ENCODE results near the gene PTPN9.

PTPN9 gene

DNA sequence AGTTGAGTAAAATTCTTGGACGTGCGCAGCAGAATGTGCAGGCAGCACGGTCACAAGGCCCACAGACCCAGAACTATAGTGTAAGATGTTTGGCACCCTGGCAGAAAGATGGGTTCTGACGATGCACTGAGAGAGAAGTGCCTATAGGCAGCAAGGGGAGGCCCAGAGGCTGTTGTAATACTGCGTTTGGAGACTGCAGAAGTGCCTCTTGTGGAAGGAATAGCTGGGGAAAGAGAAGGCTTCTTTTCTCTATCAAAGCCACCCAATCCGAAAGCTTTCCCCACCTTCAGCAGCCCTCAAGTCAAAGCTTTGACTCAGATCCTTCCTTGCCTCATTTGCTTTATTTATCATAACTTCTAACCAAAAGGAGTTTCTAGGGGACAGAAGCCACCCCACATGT, 122.4 kb downstream of the PTPN9 start:
- H3K4me3 ChIP-seq (ENCODE audit: low read length) = peak overlapping the region; percentile 86
- TF ChIP-seq CTCF (IDR thresholded peaks at IDR 0.05; ENCODE audit: insufficient read depth, low read depth, low read length, missing control alignments) = no peak
- peak; percentile 11 for DNase-seq (ENCODE audit: low read depth)

DNA sequence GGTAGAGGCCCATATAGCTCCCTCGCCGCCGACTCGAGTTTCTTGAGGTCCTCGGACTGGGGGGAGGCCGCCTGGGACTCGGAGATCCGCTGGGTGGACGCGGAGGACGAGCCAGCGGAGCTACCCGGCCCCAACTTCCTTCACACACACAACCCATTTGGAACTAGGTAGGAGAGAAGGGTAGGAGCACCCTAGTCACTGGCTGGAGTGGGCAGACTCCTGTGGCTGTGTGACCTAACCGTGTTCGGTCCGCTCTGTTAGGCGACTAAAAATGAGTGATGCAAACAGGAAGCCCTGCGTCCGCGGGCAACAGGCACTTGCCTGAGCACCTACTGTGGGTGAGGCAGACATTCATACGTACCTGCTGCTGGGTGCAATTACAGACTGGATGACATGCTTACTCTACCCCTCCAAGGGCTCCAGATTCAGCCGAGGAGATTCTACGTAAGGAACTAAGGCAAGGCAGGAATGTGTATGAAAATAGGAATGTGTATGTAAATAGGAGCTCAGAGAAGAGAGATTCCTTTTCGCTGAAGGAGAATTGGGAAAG, 123.1 kb downstream of the PTPN9 start:
- DNase-seq (ENCODE audit: low read depth) = peak; percentile 84
- no peak for TF ChIP-seq CTCF (IDR thresholded peaks at IDR 0.05; ENCODE audit: insufficient read depth, low read depth, low read length, missing control alignments)
- H3K4me3 ChIP-seq (ENCODE audit: low read length) = peak overlapping the region; percentile 86

GRCh38 chr15:75455424-75455981, 123.6 kb downstream of the PTPN9 start:
- TF ChIP-seq CTCF (IDR thresholded peaks at IDR 0.05; ENCODE audit: insufficient read depth, low read depth, low read length, missing control alignments) = no peak
- peak overlapping the region; percentile 86 for H3K4me3 ChIP-seq (ENCODE audit: low read length)
- peak; percentile 88 for DNase-seq (ENCODE audit: low read depth)

DNA sequence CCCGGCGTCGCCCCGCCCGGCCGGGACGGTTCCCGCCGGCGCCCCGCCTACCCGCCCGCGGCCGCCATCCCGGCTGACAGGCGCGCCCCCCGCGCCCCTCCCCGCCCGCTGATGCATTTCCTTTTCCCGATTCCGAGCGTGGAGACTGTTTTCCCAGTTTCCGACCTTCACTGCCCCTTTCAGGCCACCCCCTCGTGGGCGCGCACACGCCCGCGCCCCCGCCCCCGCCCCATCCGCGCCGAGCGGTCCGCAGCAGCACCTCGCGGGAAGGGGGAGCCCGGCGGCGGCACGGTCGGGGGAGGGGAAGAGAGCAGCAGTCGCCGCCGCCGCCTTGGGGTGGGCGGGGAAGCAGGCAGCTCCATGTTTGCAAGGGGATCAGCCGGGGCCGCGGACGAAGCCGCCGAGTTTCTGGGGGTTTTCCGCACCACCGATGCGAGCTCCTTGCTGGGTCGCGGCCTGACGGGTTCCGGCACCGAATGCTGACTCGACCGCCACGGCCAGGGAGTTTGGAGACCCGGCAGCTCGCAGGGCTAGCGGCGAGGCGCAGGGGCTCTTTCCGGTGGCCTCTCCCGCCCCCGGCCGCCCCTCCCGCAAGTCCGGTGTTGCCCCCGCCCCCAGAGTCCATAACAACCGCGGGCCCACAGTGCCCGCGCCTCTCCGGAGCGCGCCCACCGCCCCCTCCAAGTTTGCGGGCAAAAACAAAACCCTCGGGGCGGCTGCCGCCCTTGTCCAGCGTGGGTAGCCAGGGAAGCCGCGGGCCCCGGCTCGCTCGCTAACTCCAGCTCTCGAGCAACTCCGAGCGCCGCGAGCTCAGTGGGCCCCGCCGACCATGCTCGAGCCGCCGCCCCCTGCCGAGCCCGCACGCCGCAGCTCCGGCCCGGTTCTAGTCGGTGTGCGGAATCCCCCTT, 124.4 kb downstream of the PTPN9 start:
- no peak for TF ChIP-seq CTCF (IDR thresholded peaks at IDR 0.05; ENCODE audit: insufficient read depth, low read depth, low read length, missing control alignments)
- peak; percentile 74 for DNase-seq (ENCODE audit: low read depth)
- H3K4me3 ChIP-seq (ENCODE audit: low read length) = peak overlapping the region; percentile 86

DNA sequence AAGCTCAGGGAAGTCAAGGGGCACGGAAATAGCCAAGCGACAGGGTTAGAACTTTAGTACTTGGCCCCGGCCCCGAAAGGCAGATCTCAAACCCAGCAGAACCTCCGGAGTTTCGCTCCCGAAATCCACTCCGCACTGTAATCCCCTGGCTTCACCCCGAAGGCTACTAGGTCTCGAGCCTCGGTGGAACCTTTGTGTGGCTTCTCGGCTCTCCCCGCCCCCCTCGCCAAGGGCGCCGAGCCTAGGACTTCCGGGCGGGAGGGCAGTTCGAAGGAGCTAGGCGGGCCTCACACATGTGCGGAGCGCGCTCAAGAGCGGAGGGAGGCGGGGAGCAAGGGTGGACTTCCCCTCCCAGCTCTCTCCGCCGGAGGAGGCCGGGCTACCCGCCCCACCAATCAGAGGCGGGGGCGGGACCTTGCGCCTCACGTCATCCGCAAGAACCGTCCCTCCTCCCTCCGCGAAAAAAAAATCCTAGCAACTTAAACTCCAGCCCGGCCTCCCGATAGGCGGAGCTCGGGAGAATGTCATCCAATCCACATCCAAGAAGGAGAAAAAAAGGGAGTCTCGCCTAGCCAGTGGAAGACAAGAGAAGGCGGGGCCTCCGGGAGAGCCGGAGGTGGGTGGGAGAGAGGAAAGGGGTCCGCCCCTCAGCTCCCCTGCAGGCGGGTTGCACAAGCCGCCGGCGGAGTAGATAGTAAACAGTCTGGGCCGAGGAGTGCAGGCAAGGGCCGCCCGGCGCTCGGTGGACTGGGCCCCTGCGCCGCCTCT, 125.2 kb downstream of the PTPN9 start:
- DNase-seq (ENCODE audit: low read depth) = peak; percentile 100
- peak overlapping the region; percentile 86 for H3K4me3 ChIP-seq (ENCODE audit: low read length)
- TF ChIP-seq CTCF (IDR thresholded peaks at IDR 0.05; ENCODE audit: insufficient read depth, low read depth, low read length, missing control alignments) = no peak

- peak overlapping the region; percentile 70 for H3K4me3 ChIP-seq (ENCODE audit: low read length)
- no peak for TF ChIP-seq CTCF (IDR thresholded peaks at IDR 0.05; ENCODE audit: insufficient read depth, low read depth, low read length, missing control alignments)
- peak; percentile 45 for DNase-seq (ENCODE audit: low read depth)
Measured at GRCh38 chr15:75452865-75453702, 126.0 kb downstream of the PTPN9 start.

Data from epithelial cell of esophagus (primary cell).